RKO (cell line): ENCODE data around the gene MAGI2.

Experiments
- DNase-seq: peaks from one replicate; pipeline ENCODE4 v3.0.0-alpha.2; 2016; ENCODE audit warnings: low spot score

MAGI2 gene

GRCh38 chr7:79302293-79302692, 151.2 kb downstream of the MAGI2 start:
- no peak for DNase-seq

GRCh38 chr7:79301419-79301818, 152.0 kb downstream of the MAGI2 start:
- DNase-seq = no peak

- DNase-seq = no peak
Observed at GRCh38 chr7:79300573-79300972, 152.9 kb downstream of the MAGI2 start.

GRCh38 chr7:79298145-79298760, 155.2 kb downstream of the MAGI2 start:
- peak; percentile 55 for DNase-seq

GRCh38 chr7:79296553-79297320, 156.7 kb downstream of the MAGI2 start:
- no peak for DNase-seq

- DNase-seq = no peak
Observed at GRCh38 chr7:79293655-79294142, 159.8 kb downstream of the MAGI2 start.

- no peak for DNase-seq
Observed at GRCh38 chr7:79292834-79293233, 160.6 kb downstream of the MAGI2 start.

GRCh38 chr7:79291498-79291865, 162.0 kb downstream of the MAGI2 start:
- no peak for DNase-seq

- no peak for DNase-seq
Observed at GRCh38 chr7:79290841-79291497, 162.5 kb downstream of the MAGI2 start.

- DNase-seq = no peak
Observed at GRCh38 chr7:79290398-79290797, 163.1 kb downstream of the MAGI2 start.

- no peak for DNase-seq
Observed at GRCh38 chr7:79288655-79289054, 164.8 kb downstream of the MAGI2 start.

GRCh38 chr7:79287981-79288380, 165.5 kb downstream of the MAGI2 start:
- DNase-seq = no peak

GRCh38 chr7:79286181-79286580, 167.3 kb downstream of the MAGI2 start:
- no peak for DNase-seq

- DNase-seq = no peak
Observed at GRCh38 chr7:79285756-79286155, 167.7 kb downstream of the MAGI2 start.

- no peak for DNase-seq
Observed at GRCh38 chr7:79284211-79284610, 169.3 kb downstream of the MAGI2 start.

- DNase-seq = peak; percentile 11
Observed at GRCh38 chr7:79282882-79283602, 170.4 kb downstream of the MAGI2 start.

GRCh38 chr7:79282070-79282694, 171.3 kb downstream of the MAGI2 start:
- peak; percentile 17 for DNase-seq

GRCh38 chr7:79281426-79281825, 172.0 kb downstream of the MAGI2 start:
- DNase-seq = no peak

- no peak for DNase-seq
Observed at GRCh38 chr7:79272938-79273337, 180.5 kb downstream of the MAGI2 start.

GRCh38 chr7:79272066-79272669, 181.3 kb downstream of the MAGI2 start:
- peak; percentile 64 for DNase-seq

GRCh38 chr7:79268730-79269129, 184.7 kb downstream of the MAGI2 start:
- DNase-seq = no peak

- no peak for DNase-seq
Observed at GRCh38 chr7:79258826-79259225, 194.6 kb downstream of the MAGI2 start.
